Epithelial cell of proximal tubule (primary cell): ENCODE results near the gene ATP2C2. TPM values are rescaled to one million over a fixed set of nuclear protein-coding genes. Genes with fewer than 3 reads are reported as not detected.

Experiments
- DNase-seq: peaks from one replicate; pipeline ENCODE4 v3.0.0-alpha.2; 2011; ENCODE audit warnings: low read depth
- H3K4me3 ChIP-seq: 2 replicates; pipeline ENCODE4 v1.5.1; 2011; ENCODE audit warnings: low read depth, mild to moderate bottlenecking, low read length
- total RNA-seq: library from RNA; depleted of rRNA; stranded (reverse); fragments of >200 nt; gene quantifications from 2 replicates; pipeline ENCODE4 v1.2.3, GENCODE V29; 2015
- TF ChIP-seq, protein P1 (sequence below): conservative IDR thresholded peaks from 2 replicates; pipeline ENCODE4 v1.5.1; 2012; ENCODE audit warnings: low read depth, mild to moderate bottlenecking, low read length

Gene ATP2C2
- total RNA-seq, 1 donor from 2014 or later = 6.3 TPM

GRCh38 chr16:84502075-84502474 lies 133.7 kb downstream of the ATP2C2 start:
- no peak for DNase-seq
- TF ChIP-seq, protein P1, sequence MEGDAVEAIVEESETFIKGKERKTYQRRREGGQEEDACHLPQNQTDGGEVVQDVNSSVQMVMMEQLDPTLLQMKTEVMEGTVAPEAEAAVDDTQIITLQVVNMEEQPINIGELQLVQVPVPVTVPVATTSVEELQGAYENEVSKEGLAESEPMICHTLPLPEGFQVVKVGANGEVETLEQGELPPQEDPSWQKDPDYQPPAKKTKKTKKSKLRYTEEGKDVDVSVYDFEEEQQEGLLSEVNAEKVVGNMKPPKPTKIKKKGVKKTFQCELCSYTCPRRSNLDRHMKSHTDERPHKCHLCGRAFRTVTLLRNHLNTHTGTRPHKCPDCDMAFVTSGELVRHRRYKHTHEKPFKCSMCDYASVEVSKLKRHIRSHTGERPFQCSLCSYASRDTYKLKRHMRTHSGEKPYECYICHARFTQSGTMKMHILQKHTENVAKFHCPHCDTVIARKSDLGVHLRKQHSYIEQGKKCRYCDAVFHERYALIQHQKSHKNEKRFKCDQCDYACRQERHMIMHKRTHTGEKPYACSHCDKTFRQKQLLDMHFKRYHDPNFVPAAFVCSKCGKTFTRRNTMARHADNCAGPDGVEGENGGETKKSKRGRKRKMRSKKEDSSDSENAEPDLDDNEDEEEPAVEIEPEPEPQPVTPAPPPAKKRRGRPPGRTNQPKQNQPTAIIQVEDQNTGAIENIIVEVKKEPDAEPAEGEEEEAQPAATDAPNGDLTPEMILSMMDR = no peak
- no peak overlapping the region for H3K4me3 ChIP-seq

DNA sequence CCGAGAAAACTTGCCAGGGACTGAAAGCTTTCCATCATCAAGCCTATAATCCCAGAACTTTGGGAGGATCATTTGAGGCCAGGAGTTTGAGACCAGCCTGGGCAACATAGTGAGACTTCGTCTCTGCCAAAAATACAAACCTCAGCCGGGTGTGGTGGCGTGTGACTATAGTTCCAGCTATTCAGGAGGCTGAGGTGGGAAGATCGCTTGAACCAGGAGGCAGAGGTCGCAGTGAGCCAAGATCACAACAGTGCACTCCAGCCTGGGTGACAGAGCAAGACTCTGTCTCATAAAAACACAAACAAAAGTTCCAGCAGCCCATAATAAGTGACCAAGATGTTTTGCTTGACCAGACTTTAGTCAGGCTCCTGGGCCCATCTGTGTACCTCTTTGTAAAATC lies 134.2 kb downstream of the ATP2C2 start:
- no peak for DNase-seq
- no peak overlapping the region for H3K4me3 ChIP-seq
- TF ChIP-seq, protein P1 = no peak

DNA sequence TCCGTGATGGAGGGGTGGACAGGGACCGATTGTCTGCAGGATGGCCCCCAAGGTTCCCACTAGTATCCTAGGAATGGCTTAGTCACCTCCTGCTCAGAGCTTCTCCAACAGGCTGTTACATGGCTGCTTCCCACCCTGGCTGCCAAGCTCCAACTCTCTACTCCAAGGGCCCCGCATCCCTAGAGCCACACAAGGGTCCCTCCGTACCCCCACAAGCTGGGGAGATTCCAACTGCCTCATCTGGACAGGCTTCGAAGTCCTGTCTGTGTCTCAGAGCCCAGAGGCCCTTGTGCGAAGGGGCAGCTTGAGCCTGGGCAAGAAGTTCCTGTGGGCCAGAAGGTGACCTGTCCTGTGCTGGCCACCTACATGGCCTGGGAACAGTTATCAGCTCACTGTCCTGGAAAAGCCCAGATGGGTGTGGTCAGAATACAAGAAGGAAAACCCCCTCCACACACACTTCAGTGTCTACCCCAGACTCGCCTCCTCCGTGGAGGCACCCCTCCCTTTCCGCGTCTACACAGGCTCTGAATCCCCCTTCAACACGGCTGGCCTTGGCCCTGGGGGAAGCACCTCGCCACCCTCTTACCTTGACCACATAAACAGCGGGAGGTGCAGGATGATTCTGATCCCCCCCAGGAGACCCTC lies 135.5 kb downstream of the ATP2C2 start:
- peak overlapping the region; percentile 93 for H3K4me3 ChIP-seq
- DNase-seq = no peak
- TF ChIP-seq, protein P1 = no peak

- TF ChIP-seq, protein P1 = no peak
- DNase-seq = peak; percentile 67
- H3K4me3 ChIP-seq = peak within 1 kb of the TSS; percentile 93
Measured at GRCh38 chr16:84504420-84505248, 136.3 kb downstream of the ATP2C2 start, which contains the start of gene MEAK7. Gene MEAK7 (minus strand): TSS chr16:84504659. CDS start chr16:84498086, 6,573 bp downstream.

GRCh38 chr16:84505249-84506187 lies 137.2 kb downstream of the ATP2C2 start:
- TF ChIP-seq, protein P1 = no peak
- H3K4me3 ChIP-seq = peak overlapping the region; percentile 93
- DNase-seq = no peak

DNA sequence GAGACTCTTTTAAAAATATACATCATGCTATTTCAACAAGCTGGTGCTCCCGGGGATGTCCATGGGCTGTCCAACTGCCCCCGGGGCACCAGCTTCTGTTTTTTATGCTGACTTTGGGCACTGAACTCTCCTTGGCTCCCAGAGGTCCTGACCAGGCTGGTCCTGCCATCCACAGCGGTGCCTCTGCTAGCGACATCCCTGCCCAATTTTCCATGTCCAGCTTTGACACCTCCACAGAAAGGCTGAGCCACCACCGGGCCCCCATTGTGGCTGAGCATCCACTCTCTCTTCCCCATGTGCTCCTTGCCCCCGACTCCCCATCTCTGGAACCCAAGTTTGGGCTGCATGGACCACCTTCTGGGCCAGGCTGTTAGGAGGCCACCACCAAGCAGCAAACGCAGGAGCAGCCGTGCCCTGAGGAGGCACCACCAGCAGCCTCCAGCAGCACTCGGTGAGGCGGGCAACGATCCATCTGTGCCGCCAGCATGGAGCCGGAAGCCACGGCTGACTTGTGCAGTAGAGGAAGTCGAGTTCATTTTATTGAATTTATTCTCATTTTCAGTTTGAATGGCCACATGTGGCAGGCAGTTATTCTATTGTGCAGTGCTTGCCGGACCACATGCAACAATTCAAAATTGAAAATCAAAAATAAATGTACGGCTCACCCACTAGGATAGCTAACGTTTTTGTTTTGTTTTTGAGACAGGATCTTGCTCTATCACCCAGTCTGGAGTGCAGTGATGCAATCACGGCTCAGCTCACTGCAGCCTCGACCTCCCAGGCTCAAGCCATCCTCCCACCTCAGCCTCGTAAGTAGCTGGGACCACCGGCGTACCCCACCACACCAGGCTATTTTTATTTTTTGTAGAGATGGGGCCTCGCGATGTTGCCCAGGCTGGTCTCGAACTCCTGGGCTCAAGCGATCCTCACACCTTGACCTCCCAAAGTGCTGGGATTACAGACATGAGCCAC lies 139.0 kb downstream of the ATP2C2 start:
- TF ChIP-seq, protein P1 = no peak
- H3K4me3 ChIP-seq = no peak overlapping the region
- no peak for DNase-seq
